ENCODE data around the gene OSBPL8. TPM values are rescaled to one million over a fixed set of nuclear protein-coding genes. Genes with fewer than 3 reads are reported as not detected.
"Not testable (repeated sequence)": the region's sequence is repeated elsewhere in the genome, so short reads cannot be mapped to it uniquely, and the experiment has no call there.

OSBPL8 gene
- polyA plus RNA-seq, 3 donors: 71.9 to 78.9 (median 74.3) TPM

DNA sequence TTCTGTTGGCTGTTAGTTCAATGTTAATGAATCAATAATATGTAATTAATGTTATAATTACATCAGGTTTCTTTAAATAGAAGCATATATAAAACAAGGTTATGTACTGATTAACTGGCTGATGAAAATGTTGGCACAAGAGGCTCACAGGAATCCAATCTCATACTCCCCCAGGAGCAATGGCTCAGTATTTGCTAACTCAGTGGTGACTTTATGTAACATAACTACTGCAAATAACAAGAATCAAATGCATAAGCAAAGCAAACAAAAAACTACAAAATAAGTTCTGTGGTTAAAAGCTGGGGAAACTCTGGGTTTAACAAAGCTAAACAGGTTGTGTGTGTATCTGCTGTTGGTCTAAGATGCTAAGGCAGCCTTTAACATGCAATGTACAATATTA, 183.6 kb downstream of the OSBPL8 start:
- DNase-seq (ENCODE audit: low read depth in 3 of 3, low spot score in 2 of 3): no peak

DNA sequence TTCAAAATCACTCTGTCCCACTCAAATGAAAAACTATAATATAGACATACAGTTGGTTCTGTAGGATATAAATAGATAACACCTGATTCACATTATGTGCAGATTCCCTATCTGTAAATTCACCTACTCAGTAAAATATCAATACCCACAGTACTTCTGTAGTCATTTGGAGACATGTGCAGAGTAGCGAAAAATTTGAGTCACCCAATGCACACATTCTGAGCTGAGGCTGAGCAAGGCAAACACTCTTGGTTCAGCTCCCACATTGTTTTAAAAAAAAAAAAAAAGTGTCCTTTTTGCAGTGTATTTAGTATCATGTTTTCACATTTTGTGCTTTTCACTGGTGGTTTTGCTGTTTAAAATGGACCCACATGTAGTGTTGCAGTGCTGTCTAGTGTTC, 184.1 kb downstream of the OSBPL8 start:
- no peak for DNase-seq (ENCODE audit: low read depth in 3 of 3, low spot score in 2 of 3)

DNA sequence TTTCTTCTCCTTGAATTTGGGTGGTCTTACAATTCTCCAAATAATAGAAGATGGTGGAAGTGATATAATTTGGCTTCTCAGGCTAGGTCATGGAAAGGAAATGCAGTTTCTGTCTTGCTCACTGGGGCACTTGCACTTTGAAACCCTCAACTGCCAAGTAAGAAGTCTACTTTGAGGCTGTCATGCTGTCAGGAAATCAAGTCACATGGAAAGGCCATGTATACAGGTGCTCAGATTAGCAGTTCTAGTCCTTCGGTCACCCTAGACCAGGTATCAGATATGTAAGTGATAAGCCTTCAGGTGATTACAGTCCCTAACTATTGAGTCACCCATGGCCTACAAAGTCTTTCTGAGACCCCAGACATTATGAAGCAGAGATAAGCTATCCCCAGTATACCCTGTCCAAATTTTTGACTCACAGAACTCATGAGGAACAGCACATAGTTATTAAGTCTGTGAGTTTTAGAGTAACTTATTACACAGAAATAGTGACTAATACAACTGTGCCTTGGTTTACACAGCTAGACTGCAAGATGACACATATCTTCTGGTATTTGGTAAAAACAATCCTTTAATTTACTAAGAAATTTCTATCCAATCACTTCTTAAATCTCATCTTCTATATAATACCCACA, 185.1 kb downstream of the OSBPL8 start:
- no peak for DNase-seq (ENCODE audit: low read depth in 3 of 3, low spot score in 2 of 3)

DNA sequence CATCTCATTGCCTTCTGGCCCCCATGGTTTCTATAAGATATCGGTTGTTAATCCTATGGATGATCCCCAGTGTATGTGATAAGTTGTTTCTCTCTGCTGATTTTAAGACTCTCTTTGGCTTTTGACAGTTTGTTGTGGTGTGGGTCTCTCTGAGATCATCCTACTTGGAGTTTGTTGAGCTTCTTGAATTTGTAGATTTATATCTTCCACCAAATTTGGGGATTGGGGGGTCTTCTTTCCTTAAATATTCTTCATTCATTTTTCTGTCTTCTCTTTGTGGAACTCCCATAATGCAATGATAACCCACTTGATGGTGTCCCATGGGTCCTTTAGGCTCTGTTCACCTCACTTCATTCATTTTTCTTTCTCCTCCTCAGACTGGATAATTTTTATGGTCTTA, 191.3 kb downstream of the OSBPL8 start:
- no peak for DNase-seq (ENCODE audit: low read depth in 3 of 3, low spot score in 2 of 3)

DNA sequence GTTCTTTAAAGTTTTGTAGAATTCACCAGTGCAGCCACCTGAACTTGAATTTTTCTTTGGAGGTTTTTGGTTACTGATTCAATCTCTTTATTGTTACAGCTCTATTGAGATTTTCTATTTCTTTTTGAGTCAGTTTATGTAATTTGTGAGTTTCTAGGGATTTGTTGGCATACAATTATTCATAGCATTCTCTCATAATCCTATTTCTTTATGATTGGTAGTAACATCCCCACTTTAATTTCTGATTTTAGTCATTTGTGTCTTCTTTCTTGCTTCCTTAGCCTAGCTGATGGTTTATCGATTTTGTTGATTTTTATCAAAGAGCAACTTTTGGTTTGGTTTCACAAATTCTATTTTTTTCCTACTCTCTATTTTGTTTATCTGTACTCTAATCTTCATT, 193.4 kb downstream of the OSBPL8 start:
- DNase-seq (ENCODE audit: low read depth in 3 of 3, low spot score in 2 of 3): no peak

DNA sequence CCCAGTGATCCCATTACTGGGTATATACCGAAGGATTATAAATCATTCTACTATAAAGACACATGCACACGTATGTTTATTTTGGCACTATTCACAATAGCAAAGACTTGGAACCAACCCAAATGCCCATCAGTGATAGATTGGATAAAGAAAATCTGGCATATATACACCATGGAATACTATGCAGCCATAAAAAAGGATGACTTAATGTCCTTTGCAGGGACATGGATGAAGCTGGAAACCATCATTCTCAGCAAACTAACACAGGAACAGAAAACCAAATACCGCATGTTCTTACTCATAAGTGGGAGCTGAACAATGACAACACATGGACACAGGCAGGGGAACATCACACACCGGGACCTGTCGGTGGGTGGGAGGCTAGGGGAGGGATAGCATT, 195.4 kb downstream of the OSBPL8 start:
- not testable (repeated sequence) for DNase-seq (ENCODE audit: low read depth in 3 of 3, low spot score in 2 of 3)

DNA sequence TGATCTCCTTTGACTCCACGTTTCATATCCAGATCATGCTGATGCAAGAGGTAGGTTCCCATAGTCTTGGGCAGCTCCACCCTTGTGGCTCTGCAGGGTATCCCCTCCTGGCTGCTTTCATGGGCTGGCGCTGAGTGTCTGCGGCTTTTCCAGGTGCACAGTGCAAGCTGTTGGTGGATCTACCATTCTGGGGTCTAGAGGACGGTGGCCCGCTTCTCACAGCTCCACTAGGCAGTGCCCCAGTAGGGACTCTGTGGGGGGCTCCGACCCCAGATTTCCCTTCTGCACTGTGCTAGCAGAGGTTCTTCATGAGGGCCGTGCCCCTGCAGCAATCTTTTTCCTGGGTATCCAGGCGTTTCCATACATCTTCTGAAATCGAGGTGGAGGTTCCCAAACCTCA, 199.3 kb downstream of the OSBPL8 start:
- DNase-seq (ENCODE audit: low read depth in 3 of 3, low spot score in 2 of 3): no peak

DNA sequence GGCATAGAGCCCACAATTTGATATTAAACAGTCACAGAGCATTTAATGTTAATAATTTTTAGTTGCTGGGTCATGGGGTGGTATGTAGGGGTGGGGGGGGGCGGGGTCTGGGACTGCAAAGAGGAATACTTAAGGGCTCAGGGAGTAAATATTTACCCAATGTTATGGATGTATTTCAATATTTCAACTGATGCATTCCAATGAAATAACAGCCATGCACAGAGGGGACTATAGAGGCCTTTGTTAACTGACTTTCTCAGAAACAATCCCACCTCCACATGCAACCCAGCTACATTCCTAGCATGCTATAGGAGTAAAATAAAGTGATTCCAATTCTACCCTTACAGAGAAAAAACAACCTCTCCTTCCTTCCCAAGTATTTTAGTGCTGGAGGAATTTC, 203.5 kb downstream of the OSBPL8 start:
- no peak for DNase-seq (ENCODE audit: low read depth in 3 of 3, low spot score in 2 of 3)

DNA sequence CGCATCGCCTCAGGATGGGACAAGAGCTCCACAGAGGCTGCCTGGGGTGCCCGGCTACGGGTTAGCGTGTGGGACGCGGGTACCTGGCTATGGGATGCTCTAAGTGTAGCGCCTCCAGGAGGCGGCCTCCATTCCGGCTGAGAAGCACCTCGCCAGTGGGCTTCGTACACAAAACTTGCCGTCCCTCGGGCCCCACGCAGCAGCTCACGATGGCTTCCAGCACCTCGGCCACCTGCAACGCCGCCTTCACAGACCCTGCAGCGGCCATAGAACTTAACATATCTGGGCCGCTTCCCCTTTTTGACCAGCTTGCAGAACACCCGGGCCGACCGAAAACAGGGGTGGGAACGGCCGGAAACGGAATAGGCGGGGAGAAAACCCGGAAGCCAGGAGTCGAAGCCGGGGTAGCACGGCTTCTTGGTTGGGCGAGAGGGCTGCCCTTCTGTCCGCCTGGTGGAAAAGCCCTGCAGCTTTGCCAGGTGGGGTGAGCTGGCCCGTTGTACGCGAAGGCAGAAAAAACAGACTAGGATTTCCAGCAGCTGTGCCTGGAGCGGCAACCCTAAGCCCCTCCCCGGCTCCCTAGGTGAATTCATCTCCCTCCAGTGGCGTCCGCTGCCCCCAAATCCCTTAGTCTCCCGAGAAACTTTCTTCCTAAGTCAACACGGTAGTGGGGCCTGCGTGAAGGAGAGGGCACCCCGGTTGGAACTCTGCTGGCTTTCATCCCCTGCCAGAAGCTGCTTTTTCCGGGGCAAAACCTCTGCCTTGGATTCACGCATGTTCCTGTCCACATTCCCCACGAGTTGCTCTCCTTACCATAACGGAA, 211.3 kb downstream of the OSBPL8 start, which contains the start of gene BBS10:
Gene BBS10, minus strand, starts transcription at position 337 of the 823 bp plus-strand sequence. Its CDS starts 57 bp downstream, at position 280.
- DNase-seq (ENCODE audit: low read depth in 3 of 3, low spot score in 2 of 3): peak; percentile 75 to 83 (median 77)

DNA sequence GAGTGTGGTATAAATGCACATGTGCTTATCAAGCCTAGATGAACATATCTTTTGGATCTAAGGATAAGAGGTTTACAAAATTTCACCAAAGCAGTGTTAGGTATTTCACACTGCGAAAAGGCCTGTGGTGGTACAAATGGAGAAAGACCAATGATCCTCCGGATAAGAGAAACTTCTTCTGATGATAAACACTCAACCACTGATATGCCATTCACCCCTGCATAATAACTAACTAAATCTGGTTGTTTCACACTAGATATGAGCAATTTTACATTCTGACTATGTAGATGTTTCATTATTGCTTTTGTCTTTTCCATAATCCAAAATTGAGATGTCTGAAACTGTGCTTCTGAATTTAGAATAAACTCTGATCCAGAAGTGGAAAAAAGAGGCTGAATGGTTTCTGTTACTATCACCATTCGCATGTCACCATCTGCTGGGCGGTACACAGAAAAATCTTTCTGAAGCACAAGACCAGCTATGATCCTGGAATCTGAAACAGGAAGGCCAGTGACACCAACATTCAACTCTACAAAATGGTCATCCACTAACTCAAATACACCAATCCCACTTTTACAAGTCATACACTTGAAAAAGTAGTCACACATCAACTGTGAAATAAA, 212.7 kb downstream of the OSBPL8 start:
- no peak for DNase-seq (ENCODE audit: low read depth in 3 of 3, low spot score in 2 of 3)

DNA sequence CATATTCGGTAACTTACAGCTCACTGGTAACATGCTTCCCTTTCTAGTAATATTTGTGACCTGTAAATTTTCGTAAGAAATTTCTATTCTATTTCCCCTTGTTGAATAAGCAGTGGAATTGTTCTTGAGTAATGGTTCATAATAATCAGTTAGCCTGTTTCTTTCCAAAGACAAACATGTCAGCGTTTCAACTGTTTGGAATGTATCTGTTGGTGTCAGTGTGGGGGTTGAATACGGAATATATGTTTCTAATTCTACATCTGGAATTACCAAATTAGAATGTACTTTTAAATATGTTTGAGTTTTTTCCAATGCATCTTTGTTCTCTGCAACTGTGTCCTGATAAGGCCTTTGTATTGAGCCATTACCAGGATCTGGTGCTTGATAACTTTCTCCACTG, 213.3 kb downstream of the OSBPL8 start:
- no peak for DNase-seq (ENCODE audit: low read depth in 3 of 3, low spot score in 2 of 3)

DNA sequence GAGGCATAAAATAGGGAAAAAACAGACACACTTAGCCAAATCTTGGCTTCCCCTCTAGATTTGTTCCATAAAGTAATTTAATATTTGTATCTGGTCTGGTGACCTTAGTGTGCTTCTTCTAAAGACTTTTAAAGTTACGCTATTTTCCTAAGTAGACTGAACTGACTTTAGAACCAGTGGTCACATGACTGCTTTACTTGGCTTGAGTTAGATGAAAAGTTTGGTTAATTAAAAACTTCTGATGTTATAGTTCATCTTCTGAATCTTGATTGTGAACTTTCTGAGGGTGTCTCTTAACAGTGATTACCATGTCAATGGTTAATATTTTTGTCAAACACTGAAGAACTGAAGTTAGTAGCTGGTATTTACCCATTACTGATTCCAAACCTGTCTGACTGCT, 214.0 kb downstream of the OSBPL8 start:
- DNase-seq (ENCODE audit: low read depth in 3 of 3, low spot score in 2 of 3): no peak

DNA sequence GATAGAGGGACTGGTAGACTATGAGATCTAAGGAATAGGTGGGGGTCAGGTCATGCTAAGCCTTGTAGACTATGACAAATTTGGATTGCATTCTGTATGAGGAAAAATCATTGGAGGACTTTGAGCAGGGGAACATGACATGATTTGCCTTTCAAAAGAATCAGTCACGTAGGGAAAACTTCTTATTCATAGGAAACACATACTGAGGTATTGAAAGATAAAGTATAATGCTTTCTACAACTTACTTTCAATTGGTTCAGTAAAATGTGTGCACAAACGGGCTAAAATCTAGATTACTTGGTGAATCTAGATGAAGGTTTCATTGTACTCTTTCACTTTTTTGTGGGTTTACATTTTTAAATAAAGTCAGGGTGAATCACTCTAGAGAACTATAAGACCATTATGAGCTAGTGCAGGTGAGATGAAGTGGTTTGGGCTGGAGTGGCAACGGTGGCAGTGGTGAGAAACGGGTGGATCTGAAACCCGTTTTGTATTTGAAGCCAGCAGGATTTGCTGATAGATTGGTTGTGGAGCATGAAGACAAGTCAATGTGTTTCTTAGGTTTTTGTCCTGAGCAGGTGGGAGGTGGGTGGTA, 218.0 kb downstream of the OSBPL8 start:
- DNase-seq (ENCODE audit: low read depth in 3 of 3, low spot score in 2 of 3): no peak

DNA sequence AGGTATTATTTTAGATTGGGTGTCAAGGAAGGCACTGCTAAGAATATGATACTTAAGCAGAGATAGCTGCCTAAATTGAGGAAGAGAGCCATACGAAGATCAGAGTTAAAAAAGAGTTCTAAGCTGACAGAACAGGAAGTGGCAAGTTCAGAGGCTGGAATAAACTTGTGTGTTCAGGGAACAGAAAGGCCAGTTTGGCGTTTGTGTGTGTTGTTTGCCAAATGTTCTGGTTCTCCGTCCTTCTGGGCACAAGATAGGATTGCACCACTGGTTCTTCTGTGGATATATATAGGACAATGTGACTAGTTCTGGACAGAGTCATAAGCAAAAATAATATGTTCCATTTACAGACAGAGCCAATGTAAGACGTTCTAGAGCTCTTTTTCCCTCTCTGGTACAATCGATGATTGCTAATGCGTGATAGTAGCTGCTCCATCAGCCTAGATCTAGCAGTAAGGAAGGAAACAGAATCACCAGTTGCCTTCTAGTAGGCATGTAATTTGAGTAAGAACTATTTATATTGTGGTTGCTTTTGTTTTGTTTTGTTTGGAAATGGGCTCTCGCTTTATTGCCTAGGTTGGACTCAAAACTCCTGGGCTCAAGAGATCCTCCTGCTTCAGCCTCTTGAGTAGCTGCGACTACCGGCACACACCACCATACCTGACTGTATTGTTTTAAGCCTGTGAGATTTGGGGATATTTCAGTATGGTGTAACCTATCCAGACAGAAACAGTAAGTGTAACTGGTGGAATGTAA, 218.7 kb downstream of the OSBPL8 start:
- DNase-seq (ENCODE audit: low read depth in 3 of 3, low spot score in 2 of 3): no peak

DNA sequence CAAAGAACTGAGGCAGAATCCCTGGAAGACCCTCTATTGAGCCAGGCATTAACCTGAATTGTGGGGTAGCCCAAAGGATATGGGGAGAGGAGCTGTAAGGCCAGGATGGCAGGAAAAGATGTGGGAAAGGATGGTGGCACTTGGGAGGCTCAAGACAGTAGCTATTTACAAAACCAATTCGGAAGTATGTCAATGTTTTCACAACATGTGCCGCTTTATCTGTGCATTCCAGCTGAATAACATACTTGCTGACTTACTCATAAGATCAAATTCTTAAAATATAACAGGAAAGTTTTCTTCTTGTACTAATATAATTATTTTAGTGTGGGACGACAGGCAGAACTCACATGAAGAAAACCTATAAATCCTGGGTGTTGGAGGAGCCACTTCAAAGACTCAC, 222.0 kb downstream of the OSBPL8 start:
- DNase-seq (ENCODE audit: low read depth in 3 of 3, low spot score in 2 of 3): no peak

DNA sequence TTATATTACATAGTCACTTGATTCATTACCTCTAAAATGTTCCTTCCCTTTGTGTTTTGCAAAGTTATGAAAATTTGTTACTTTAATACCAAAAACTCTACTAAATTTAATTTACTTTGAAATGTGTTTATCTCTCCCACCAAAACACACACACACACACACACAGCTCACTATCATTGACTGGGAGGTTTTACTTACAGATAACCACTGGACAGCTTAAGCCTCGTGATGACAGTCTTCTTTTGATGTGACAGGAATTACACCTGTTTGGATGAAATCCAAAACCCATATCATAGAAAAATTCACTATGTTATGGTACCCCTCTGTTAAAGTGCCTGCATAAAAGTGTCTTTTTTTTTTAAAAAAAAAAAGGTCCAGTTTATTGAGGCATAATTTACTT, 227.0 kb downstream of the OSBPL8 start:
- no peak for DNase-seq (ENCODE audit: low read depth in 3 of 3, low spot score in 2 of 3)

DNA sequence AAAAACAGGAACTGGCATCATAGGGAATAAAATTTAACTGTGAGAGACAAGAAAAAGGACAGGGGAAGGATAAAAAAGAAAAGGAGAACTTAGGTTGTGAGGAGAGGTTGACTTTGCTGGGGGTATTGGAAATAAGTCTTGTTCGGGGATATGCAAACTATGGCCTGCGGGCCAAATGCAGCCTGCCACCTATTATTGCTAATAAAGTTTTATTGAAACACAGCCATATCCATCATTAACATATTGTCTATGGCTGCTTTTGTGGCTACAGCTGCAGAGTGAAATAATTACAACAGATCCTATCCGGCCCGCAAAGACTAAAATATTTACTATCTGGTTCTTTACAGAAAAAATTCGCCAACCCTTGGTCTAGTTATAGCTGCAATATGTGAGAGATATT, 230.0 kb downstream of the OSBPL8 start:
- DNase-seq (ENCODE audit: low read depth in 3 of 3, low spot score in 2 of 3): no peak

DNA sequence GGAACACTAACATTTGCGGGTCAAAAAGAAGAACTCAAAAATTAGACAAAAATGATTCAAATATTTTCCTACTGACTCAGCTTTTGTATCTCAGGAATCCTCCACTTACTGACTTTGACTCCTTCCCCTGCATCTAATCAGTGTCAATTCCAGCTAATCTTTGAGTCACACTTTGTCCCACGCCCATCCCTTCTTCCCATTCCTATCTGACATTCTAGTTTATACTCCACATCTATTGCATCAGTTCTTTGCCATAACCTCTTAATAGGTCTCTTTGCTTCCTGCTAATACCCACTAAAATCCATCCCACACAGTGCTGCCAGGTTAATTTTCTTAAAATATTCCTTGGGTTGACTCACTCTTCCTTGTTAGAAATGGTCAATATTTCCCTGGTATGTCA, 230.4 kb downstream of the OSBPL8 start:
- DNase-seq (ENCODE audit: low read depth in 3 of 3, low spot score in 2 of 3): no peak

DNA sequence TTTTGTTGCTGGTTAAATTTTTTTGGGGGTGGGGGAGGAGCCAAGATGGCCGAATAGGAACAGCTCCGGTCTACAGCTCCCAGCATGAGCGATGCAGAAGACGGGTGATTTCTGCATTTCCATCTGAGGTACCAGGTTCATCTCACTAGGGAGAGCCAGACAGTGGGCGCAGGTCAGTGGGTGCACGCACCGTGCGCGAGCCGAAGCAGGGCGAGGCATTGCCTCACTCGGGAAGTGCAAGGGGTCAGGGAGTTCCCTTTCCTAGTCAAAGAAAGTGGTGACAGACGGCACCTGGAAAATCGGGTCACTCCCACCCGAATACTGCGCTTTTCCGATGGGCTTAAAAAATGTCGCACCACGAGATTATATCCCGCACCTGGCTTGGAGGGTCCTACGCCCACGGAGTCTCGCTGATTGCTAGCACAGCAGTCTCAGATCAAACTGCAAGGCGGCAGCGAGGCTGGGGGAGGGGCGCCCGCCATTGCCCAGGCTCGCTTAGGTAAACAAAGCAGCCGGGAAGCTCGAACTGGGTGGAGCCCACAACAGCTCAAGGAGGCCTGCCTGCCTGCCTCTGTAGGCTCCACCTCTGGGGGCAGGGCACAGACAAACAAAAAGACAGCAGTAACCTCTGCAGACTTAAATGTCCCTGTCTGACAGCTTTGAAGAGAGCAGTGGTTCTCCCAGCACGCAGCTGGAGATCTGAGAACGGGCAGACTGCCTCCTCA, 239.8 kb downstream of the OSBPL8 start:
- not testable (repeated sequence) for DNase-seq (ENCODE audit: low read depth in 3 of 3, low spot score in 2 of 3)

Data from right renal cortex interstitium (tissue), 3 donors.